A673 (cell line): ENCODE results near the gene HPCA. TPM values are rescaled to one million over a fixed set of nuclear protein-coding genes. Genes with fewer than 3 reads are reported as not detected.

Source experiments
- BruUV-seq: library from RNA; stranded (reverse); fragments of 400-500 nt; replicated peaks from 2 replicates; lab custom pipeline; 2021; lab: Mats Ljungman, UMichigan
- CTCF ChIA-PET: fragments of 300-600 bp; sonication (Branson Sonifier 250); formaldehyde crosslinking; loops from one replicate; lab custom pipeline; 2022; ENCODE audit warnings: antibody characterized with exemption; lab: Charles Lee
- POLR2A ChIA-PET: fragments of 300-600 bp; sonication (Branson Sonifier 250); formaldehyde crosslinking; loops from one replicate; lab custom pipeline; 2022; ENCODE audit warnings: antibody characterized with exemption; ENCODE audit not compliant: low non-redundant PET; lab: Charles Lee
- DNase-seq: peaks from one replicate; pipeline ENCODE4 v3.0.0-alpha.2; 2015; ENCODE audit warnings: low spot score
- H3K27ac ChIP-seq: fragments of 200-600 bp; sonication (generic); 2 replicates; pipeline ENCODE4 v1.5.1; 2016; ENCODE audit warnings: mixed run types, low read depth, mild to moderate bottlenecking, mixed read lengths, antibody characterized with exemption, low read length; ENCODE audit not compliant: poor library complexity, severe bottlenecking
- H3K27me3 ChIP-seq: fragments of 200-600 bp; sonication (generic); replicated peaks from 2 replicates; pipeline ENCODE4 v1.6.1; 2017; ENCODE audit warnings: mixed run types, low read depth, mild to moderate bottlenecking, mixed read lengths, antibody characterized with exemption, low read length; ENCODE audit not compliant: insufficient read depth, poor library complexity
- H3K36me3 ChIP-seq: fragments of 200-600 bp; sonication (generic); 2 replicates; pipeline ENCODE4 v1.6.1; 2016; ENCODE audit warnings: mixed run types, mild to moderate bottlenecking, mixed read lengths, antibody characterized with exemption, low read length; ENCODE audit not compliant: insufficient read depth, poor library complexity, severe bottlenecking
- H3K4me1 ChIP-seq: fragments of 200-600 bp; sonication (generic); 2 replicates; pipeline ENCODE4 v1.6.1; 2017; ENCODE audit warnings: mixed run types, mild to moderate bottlenecking, mixed read lengths, antibody characterized with exemption, low read length; ENCODE audit not compliant: insufficient read depth, poor library complexity, severe bottlenecking
- H3K4me3 ChIP-seq: fragments of 200-600 bp; sonication (generic); 2 replicates; pipeline ENCODE4 v1.5.1; 2016; ENCODE audit warnings: low read depth, mixed run types, mild to moderate bottlenecking, mixed read lengths, low read length; ENCODE audit not compliant: poor library complexity, severe bottlenecking
- H3K9me3 ChIP-seq: fragments of 200-600 bp; sonication (generic); 2 replicates; pipeline ENCODE4 v1.6.1; 2016; ENCODE audit warnings: mixed run types, low read depth, mild to moderate bottlenecking, mixed read lengths, antibody characterized with exemption, low read length; ENCODE audit not compliant: poor library complexity, severe bottlenecking
- CTCF ChIP-seq: fragments of 300-800, 200-600 bp; sonication (generic); conservative IDR thresholded peaks from 2 replicates; pipeline ENCODE4 v1.5.1; 2017; ENCODE audit warnings: low read depth, mild to moderate bottlenecking, antibody characterized with exemption, low read length, moderate library complexity, mixed read lengths
- EZH2 ChIP-seq: fragments of 200-600 bp; sonication (generic); IDR thresholded peaks from 2 replicates; pipeline ENCODE4 v1.6.1; 2017; ENCODE audit warnings: borderline replicate concordance, low read depth, mild to moderate bottlenecking, mixed read lengths, antibody characterized with exemption, low read length; ENCODE audit not compliant: poor library complexity, severe bottlenecking
- intact Hi-C: fragments of 100-400 bp; cut with micrococcal nuclease; formaldehyde crosslinking; loops from one replicate; pipeline ENCODE4 v1.10.0; 2022; ENCODE audit not compliant: unreplicated experiment
- total RNA-seq: library from RNA; stranded (reverse); gene quantifications from 2 replicates; pipeline ENCODE4 v1.2.3, GENCODE V29; 2021

HPCA gene
- total RNA-seq, 1 experiment from 2014 or later = 0.69 TPM

DNA sequence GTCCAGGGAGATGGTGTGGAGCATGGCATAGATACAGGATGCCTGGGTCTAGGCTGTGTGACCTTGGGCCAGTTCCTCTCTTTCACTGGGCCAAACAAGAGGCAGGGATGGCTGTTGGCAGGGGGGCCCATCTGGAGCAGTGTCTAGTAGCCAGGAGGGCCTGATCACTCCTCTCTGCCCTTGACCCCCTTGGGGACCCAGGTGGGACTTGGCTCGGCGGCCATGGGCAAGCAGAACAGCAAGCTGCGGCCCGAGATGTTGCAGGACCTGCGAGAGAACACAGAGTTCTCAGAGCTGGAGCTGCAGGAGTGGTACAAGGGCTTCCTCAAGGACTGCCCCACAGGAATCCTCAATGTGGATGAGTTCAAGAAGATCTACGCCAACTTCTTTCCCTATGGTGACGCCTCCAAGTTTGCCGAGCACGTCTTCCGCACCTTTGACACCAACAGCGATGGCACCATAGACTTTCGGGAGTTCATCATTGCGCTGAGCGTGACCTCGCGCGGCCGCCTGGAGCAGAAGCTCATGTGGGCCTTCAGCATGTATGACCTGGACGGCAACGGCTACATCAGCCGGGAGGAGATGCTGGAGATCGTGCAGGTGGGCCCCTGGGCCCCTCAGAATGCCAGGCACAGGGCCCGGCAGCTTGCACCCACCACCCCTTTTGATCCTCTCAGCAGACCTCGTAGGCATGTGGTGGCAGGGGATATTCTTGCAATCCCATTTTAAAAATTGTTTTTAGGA, 2.6 kb downstream of the HPCA start:
- Histone ChIP-seq H3K9me3 (no peaks in the 10 kb centered on the region), H3K4me1 (peaks cover 14% of the 10 kb centered on the region), H3K36me3 (no peaks in the 10 kb centered on the region), H3K27me3 (peaks cover 11% of the 10 kb centered on the region), H3K4me3 (no peak overlapping the region), H3K27ac (no peak overlapping the region)
- ChIA-PET POLR2A (no interaction called here), CTCF (no interaction called here)
- no TSS peak for BruUV-seq
- DNase-seq = no peak
- TF ChIP-seq EZH2 (no peak), CTCF (no peak)
- intact Hi-C loops = no loop called here

- H3K36me3 ChIP-seq = no peaks in the 10 kb centered on the region
- H3K4me3 ChIP-seq = no peak overlapping the region
- no peak overlapping the region for H3K27ac ChIP-seq
- no peak for DNase-seq
- no peak for TF ChIP-seq CTCF
- TF ChIP-seq EZH2 = no peak
- no TSS peak for BruUV-seq
- intact Hi-C loops = no loop called here
- ChIA-PET CTCF (no interaction called here), POLR2A (no interaction called here)
- H3K9me3 ChIP-seq = no peaks in the 10 kb centered on the region
- peaks cover 14% of the 10 kb centered on the region for H3K4me1 ChIP-seq
- peaks cover 11% of the 10 kb centered on the region for H3K27me3 ChIP-seq
These were observed 3.5 kb downstream of the HPCA start for GRCh38 chr1:32889731-32890278.

DNA sequence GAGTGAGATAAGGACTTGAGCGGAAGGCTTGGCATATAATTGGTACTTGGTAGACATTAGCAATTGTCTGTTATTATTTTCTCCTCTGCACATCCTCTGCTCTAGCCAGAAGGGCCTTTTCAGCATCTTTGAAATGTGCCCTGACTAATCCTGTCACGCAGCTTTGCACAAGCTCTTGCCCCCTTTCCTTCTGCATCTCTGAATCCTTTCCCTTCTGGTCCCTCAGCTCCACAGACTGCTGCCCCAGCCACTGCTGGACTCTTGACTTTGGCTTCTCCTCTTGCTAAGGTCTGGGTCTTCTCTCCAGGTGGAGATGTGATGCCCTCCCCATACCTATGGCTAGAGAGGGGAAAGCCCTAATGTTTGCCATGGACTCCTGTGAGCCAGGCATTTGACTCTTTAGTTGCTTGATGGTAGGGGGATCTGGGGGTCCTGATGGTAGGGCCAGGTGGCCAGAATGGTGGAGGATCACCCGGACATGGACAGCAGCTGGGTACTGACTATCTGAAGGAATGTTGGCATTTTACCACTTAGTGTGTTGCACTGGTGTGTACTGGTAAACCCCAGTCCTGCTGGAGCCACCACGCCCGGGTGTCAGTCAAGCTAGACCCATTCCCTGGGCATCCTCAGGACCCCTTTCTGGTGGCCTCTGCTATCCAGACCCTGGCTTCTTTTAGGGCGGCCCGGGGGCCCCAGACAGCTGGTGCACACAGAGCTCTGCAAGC, 4.4 kb downstream of the HPCA start:
- intact Hi-C loops = no loop called here
- H3K36me3 ChIP-seq = no peaks in the 10 kb centered on the region
- no peaks in the 10 kb centered on the region for H3K9me3 ChIP-seq
- BruUV-seq = no TSS peak
- H3K27ac ChIP-seq = no peak overlapping the region
- CTCF ChIA-PET = interaction anchor here (0.7 kb wide), 1 partner anchor 370 kb away, joined by 3 read pairs; no protein-coding TSS in a partner anchor
- DNase-seq = no peak
- H3K27me3 ChIP-seq = peaks cover 11% of the 10 kb centered on the region
- no peak for TF ChIP-seq EZH2
- no peak for TF ChIP-seq CTCF
- H3K4me3 ChIP-seq = no peak overlapping the region
- peaks cover 14% of the 10 kb centered on the region for H3K4me1 ChIP-seq
- POLR2A ChIA-PET = no interaction called here
